Measurements from ENCODE around the gene MCRIP2.

DNA sequence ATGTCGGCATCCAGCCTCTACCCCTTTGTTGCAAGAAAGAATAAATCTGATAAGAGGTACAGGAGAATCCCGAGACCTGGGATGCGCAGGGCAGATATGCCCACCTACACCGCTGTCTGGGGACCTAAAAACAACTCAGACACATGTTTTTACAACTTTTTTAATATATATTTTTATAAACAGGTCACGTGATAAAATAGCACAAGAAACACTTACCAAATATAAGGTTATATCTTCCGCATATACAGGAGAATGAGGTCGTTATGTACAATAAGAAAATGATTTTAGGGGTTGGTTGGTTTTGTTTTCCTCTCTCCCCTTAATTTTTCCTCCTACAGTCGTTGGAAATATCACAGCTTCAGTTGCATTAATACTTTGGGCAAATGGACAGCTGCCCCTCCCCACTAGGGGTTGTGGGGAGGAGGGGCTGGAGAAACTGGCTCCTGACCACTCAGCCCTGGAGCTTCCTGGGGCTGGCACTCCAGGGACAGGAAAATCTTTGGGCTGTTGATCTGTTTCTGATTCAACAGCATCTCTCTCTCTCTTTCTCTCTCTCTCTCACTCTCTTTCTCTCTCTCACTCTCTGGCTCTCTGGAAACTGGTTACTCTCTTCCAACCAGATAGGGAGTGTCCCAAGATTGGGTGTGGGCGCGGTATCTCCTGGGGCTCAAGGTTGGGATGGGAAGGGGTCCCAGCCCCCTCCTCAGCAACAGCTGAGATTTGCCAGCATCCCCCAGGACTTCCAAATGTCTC is 50.9 kb downstream of the MCRIP2 start:
- TF ChIP-seq POLR2A (IDR thresholded peaks at IDR 0.05), result no peak
- TF ChIP-seq, protein P1, sequence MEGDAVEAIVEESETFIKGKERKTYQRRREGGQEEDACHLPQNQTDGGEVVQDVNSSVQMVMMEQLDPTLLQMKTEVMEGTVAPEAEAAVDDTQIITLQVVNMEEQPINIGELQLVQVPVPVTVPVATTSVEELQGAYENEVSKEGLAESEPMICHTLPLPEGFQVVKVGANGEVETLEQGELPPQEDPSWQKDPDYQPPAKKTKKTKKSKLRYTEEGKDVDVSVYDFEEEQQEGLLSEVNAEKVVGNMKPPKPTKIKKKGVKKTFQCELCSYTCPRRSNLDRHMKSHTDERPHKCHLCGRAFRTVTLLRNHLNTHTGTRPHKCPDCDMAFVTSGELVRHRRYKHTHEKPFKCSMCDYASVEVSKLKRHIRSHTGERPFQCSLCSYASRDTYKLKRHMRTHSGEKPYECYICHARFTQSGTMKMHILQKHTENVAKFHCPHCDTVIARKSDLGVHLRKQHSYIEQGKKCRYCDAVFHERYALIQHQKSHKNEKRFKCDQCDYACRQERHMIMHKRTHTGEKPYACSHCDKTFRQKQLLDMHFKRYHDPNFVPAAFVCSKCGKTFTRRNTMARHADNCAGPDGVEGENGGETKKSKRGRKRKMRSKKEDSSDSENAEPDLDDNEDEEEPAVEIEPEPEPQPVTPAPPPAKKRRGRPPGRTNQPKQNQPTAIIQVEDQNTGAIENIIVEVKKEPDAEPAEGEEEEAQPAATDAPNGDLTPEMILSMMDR (IDR thresholded peaks at IDR 0.05 in 8 of 11, conservative IDR thresholded peaks at IDR 0.05 in 3 of 11), result no peak

Measured in spleen (tissue), 7 donors.